Measurements from ENCODE around the gene APCDD1L.

Gene APCDD1L

GRCh38 chr20:58496429-58496769 is 18.8 kb downstream of the APCDD1L start:
- DNase-seq (ENCODE audit: low spot score in 2 of 2) (no peak), ATAC-seq (ENCODE audit: low read depth) (no peak)
- Mint-ChIP-seq H3K36me3 (no peaks in the 10 kb centered on the region), H3K4me1 (no peaks in the 10 kb centered on the region), H3K9me3 (no peaks in the 10 kb centered on the region), H3K4me3 (no peak overlapping the region), H3K27ac (no peak overlapping the region), H3K27me3 (peaks cover 11% of the 10 kb centered on the region)

GRCh38 chr20:58495623-58496428 is 19.4 kb downstream of the APCDD1L start:
- ATAC-seq (ENCODE audit: low read depth), result no peak
- no peak overlapping the region for H3K27ac Mint-ChIP-seq
- no peak for DNase-seq (ENCODE audit: low spot score in 2 of 2)
- no peaks in the 10 kb centered on the region for H3K4me1 Mint-ChIP-seq
- H3K4me3 Mint-ChIP-seq, result no peak overlapping the region
- no peaks in the 10 kb centered on the region for H3K36me3 Mint-ChIP-seq
- peaks cover 11% of the 10 kb centered on the region for H3K27me3 Mint-ChIP-seq
- H3K9me3 Mint-ChIP-seq, result no peaks in the 10 kb centered on the region

- H3K4me1 Mint-ChIP-seq, result no peaks in the 10 kb centered on the region
- peaks cover 7% of the 10 kb centered on the region for H3K27me3 Mint-ChIP-seq
- DNase-seq (ENCODE audit: low spot score in 2 of 2), result no peak
- no peaks in the 10 kb centered on the region for H3K9me3 Mint-ChIP-seq
- no peak overlapping the region for H3K27ac Mint-ChIP-seq
- ATAC-seq (ENCODE audit: low read depth), result no peak
- H3K4me3 Mint-ChIP-seq, result no peak overlapping the region
- no peaks in the 10 kb centered on the region for H3K36me3 Mint-ChIP-seq
Observed at GRCh38 chr20:58494923-58495622, 20.1 kb downstream of the APCDD1L start.

DNA sequence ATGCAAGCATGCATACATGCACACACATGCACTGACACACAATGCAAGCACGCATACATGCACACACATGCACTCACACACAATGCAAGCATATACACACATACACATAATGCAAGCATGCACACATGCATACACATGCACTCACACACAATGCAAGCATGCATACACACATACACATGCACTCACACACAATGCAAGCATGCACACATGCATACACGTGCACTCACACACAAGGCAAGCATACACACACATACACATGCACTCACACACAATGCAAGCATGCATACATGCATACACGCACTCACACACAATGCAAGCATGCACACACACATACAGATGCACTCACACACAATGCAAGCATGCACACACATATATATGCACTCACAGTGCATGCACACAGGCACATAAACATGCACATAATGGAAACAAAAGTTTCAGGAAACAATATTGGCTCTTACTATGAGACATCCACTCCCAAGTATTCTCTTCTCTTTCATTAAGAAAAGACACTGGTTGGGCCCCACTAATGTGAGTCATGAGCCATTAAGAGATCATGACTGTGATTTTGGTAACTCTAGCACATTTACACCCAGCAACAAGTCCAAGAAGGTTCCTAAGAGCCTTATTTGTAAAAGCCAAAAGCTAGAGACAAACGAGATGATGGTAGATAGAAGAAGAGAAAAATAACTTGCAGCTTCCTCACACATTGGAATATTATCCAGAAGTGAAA is 22.2 kb downstream of the APCDD1L start:
- Mint-ChIP-seq H3K27me3 (peaks cover 8% of the 10 kb centered on the region), H3K36me3 (peaks cover 5% of the 10 kb centered on the region), H3K9me3 (peaks cover 4% of the 10 kb centered on the region), H3K4me3 (no peak overlapping the region), H3K27ac (no peak overlapping the region), H3K4me1 (no peaks in the 10 kb centered on the region)
- DNase-seq (ENCODE audit: low spot score in 2 of 2) (no peak), ATAC-seq (ENCODE audit: low read depth) (no peak)

DNA sequence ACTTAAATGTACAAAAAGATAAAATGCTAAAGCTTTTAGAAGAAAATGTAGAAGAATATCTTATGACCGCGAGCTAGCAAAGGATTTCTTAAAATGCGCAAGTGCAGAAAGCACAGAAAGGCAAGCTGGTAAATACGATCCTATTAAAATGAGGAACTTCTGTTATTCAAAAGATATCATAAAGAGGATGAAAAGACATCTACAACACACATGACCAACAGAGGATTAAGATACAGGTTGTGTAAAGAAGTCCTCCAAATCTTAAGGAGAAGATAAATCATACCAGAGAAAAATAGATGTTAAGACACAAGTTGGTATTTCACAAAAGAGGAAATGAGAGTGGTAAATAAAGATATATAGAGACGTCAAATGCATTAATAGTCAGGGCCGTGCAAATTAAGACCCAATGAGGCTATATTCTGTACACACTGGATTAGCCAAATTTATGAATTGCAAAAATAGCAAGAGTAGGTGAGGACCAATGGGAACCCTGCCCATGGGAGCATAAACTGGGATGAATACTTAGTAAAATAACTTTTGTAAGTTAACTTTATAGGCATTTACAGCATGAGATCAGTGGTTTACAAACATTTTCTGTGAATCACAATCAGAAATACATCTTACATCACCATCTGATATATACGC is 23.0 kb downstream of the APCDD1L start:
- H3K4me1 Mint-ChIP-seq, result no peaks in the 10 kb centered on the region
- H3K4me3 Mint-ChIP-seq, result no peak overlapping the region
- H3K36me3 Mint-ChIP-seq, result peaks cover 5% of the 10 kb centered on the region
- H3K27ac Mint-ChIP-seq, result no peak overlapping the region
- ATAC-seq (ENCODE audit: low read depth) (no peak), DNase-seq (ENCODE audit: low spot score in 2 of 2) (no peak)
- peaks cover 4% of the 10 kb centered on the region for H3K9me3 Mint-ChIP-seq
- H3K27me3 Mint-ChIP-seq, result peaks cover 7% of the 10 kb centered on the region

DNA sequence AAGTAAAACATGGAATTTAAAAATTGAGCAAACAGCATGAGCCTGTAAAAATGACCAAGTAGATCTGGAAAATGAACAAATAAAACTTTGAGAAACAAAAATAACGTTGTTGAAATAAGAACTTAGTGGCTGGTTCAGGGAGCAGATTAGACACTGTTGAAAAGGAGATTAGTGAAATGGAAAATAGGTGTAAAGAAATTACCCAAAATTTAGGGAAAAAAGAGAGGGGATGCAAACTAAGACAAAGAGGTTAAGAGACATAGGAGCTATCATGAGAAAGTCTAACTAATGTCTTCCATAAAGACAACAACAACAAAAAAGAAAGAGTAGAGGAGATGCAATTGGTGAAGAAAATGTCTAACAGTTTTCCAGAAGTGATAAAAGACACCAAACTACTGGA is 29.0 kb downstream of the APCDD1L start:
- no peak overlapping the region for H3K27ac Mint-ChIP-seq
- DNase-seq (ENCODE audit: low spot score in 2 of 2) (no peak), ATAC-seq (ENCODE audit: low read depth) (no peak)
- H3K27me3 Mint-ChIP-seq, result peaks cover 9% of the 10 kb centered on the region
- H3K4me3 Mint-ChIP-seq, result no peak overlapping the region
- no peaks in the 10 kb centered on the region for H3K4me1 Mint-ChIP-seq
- peaks cover 12% of the 10 kb centered on the region for H3K36me3 Mint-ChIP-seq
- peaks cover 12% of the 10 kb centered on the region for H3K9me3 Mint-ChIP-seq

- no peaks in the 10 kb centered on the region for H3K4me1 Mint-ChIP-seq
- H3K27ac Mint-ChIP-seq, result no peak overlapping the region
- no peak for DNase-seq (ENCODE audit: low spot score in 2 of 2)
- ATAC-seq (ENCODE audit: low read depth), result no peak
- H3K27me3 Mint-ChIP-seq, result peaks cover 9% of the 10 kb centered on the region
- H3K9me3 Mint-ChIP-seq, result peaks cover 12% of the 10 kb centered on the region
- H3K36me3 Mint-ChIP-seq, result peaks cover 12% of the 10 kb centered on the region
- no peak overlapping the region for H3K4me3 Mint-ChIP-seq
Observed at GRCh38 chr20:58485393-58485792, 29.8 kb downstream of the APCDD1L start.

DNA sequence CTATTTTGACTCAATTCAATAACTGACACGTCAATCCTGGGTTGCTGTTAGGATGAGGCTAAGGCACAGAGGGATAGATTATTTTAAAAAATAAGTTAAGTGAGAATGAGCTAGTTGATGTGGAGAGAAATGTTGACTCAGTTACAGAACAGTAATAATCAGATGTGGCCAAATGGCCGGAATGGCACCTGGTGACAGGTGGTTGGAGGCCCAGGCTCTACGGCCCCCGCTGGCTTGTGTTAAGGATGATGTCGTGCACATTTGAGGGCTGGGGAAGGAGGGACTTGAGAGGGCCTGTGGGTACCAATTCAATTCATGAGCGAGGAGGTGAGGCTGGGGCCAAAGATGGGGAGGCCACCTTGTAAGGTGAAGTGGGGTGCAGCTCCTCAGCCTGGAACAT is 31.7 kb downstream of the APCDD1L start:
- DNase-seq (ENCODE audit: low spot score in 2 of 2) (no peak), ATAC-seq (ENCODE audit: low read depth) (no peak)
- peaks cover 9% of the 10 kb centered on the region for H3K27me3 Mint-ChIP-seq
- H3K36me3 Mint-ChIP-seq, result peaks cover 9% of the 10 kb centered on the region
- peaks cover 11% of the 10 kb centered on the region for H3K9me3 Mint-ChIP-seq
- H3K27ac Mint-ChIP-seq, result no peak overlapping the region
- H3K4me3 Mint-ChIP-seq, result no peak overlapping the region
- no peaks in the 10 kb centered on the region for H3K4me1 Mint-ChIP-seq

GRCh38 chr20:58483051-58483450 is 32.1 kb downstream of the APCDD1L start:
- Mint-ChIP-seq H3K27me3 (peaks cover 10% of the 10 kb centered on the region), H3K27ac (no peak overlapping the region), H3K36me3 (peaks cover 13% of the 10 kb centered on the region), H3K4me3 (no peak overlapping the region), H3K4me1 (no peaks in the 10 kb centered on the region), H3K9me3 (peaks cover 15% of the 10 kb centered on the region)
- no peak for DNase-seq (ENCODE audit: low spot score in 2 of 2)
- ATAC-seq (ENCODE audit: low read depth), result no peak

GRCh38 chr20:58482416-58482815 is 32.8 kb downstream of the APCDD1L start:
- Mint-ChIP-seq H3K4me1 (no peaks in the 10 kb centered on the region), H3K27ac (no peak overlapping the region), H3K36me3 (peaks cover 15% of the 10 kb centered on the region), H3K9me3 (peaks cover 17% of the 10 kb centered on the region), H3K4me3 (no peak overlapping the region), H3K27me3 (peaks cover 10% of the 10 kb centered on the region)
- ATAC-seq (ENCODE audit: low read depth), result no peak
- DNase-seq (ENCODE audit: low spot score in 2 of 2), result no peak

DNA sequence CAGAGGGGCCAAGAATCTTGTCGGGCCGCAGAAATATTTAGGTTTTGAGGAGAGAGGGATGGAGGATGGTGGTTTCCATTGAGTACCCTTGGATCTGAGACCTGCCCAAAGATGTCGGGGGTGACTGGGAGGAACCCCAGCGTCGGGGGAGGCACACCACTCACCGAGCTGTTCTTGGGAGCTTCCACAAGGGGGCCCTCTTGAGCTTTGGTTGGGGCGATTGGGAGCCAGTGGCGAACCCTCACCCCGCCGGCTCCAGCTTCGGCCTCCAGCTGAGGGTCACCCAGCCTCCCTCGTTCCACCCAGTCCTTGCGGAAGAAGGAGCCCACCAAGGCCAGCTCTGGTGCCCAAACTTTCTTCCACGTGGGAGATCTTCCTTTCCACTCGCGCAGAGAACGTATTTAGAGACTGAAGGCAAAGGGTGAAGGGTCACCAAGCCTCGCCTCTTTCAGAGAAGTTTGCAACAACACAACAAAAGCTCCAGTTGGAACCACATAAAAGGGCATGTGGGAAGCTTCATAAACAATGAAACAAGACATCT is 33.6 kb downstream of the APCDD1L start:
- Mint-ChIP-seq H3K27ac (no peak overlapping the region), H3K4me3 (no peak overlapping the region), H3K27me3 (peaks cover 10% of the 10 kb centered on the region), H3K36me3 (peaks cover 18% of the 10 kb centered on the region), H3K4me1 (no peaks in the 10 kb centered on the region), H3K9me3 (peaks cover 22% of the 10 kb centered on the region)
- ATAC-seq (ENCODE audit: low read depth), result no peak
- DNase-seq (ENCODE audit: low spot score in 2 of 2), result no peak

GRCh38 chr20:58480551-58481336 is 34.5 kb downstream of the APCDD1L start:
- peaks cover 18% of the 10 kb centered on the region for H3K9me3 Mint-ChIP-seq
- no peak overlapping the region for H3K4me3 Mint-ChIP-seq
- H3K4me1 Mint-ChIP-seq, result no peaks in the 10 kb centered on the region
- peaks cover 15% of the 10 kb centered on the region for H3K36me3 Mint-ChIP-seq
- no peak for ATAC-seq (ENCODE audit: low read depth)
- no peak for DNase-seq (ENCODE audit: low spot score in 2 of 2)
- peaks cover 10% of the 10 kb centered on the region for H3K27me3 Mint-ChIP-seq
- H3K27ac Mint-ChIP-seq, result no peak overlapping the region

DNA sequence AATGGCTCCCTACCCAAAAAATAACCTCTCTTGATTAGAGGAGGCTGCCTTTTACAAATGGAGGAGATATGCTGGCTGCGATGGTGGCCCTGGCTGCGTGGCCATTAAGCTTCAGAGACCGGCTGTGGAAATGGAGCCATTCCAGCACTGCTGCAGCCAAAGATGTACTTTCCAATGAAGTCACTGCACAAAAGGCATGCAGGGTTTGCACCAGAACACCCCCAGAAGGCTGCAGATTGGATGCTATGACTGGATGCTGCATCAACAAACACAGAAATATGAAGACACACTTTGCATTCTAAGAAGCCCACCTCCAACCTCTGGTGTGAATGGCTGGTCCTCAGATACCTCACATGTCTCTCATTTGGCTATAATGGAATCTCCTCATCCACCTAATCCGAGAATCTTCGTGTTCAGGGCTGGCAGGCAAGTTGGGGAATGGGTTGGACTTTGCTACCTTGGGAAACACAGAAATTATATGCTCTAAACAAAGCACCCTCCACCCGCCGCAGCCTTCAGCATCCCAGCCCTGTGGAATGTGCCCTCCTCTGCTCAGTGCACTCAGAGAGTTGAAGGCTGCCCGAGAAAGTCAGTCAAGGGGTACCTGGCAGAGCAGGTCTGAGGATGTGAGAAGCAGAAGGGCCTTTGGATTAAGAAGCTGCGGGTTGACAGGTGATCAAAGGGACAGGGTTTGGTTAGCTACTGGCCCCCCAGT is 35.3 kb downstream of the APCDD1L start:
- Mint-ChIP-seq H3K36me3 (peaks cover 15% of the 10 kb centered on the region), H3K9me3 (peaks cover 17% of the 10 kb centered on the region), H3K4me1 (no peaks in the 10 kb centered on the region), H3K27ac (no peak overlapping the region), H3K4me3 (no peak overlapping the region), H3K27me3 (peaks cover 10% of the 10 kb centered on the region)
- DNase-seq (ENCODE audit: low spot score in 2 of 2), result no peak
- no peak for ATAC-seq (ENCODE audit: low read depth)
